ENCODE data around the gene CD99L2.

CD99L2 gene

GRCh38 chrX:150761176-150761818 is 137.2 kb downstream of the CD99L2 start:
- ChIA-PET POLR2A (no interaction called here), CTCF (interaction anchor here (1.3 to 2.4 kb wide), 2 partner anchors 11 to 320 kb away, joined by 3 to 14 read pairs; no protein-coding TSS in a partner anchor)
- no peak for TF ChIP-seq CTCF (IDR thresholded peaks at IDR 0.05; ENCODE audit: control extremely low read depth, extremely low read depth, low read depth, missing control alignments)
- DNase-seq (ENCODE audit: extremely low spot score): no peak

GRCh38 chrX:150759568-150760416 is 138.7 kb downstream of the CD99L2 start:
- POLR2A ChIA-PET: no interaction called here
- CTCF ChIA-PET: no interaction called here
- TF ChIP-seq CTCF (IDR thresholded peaks at IDR 0.05; ENCODE audit: control extremely low read depth, extremely low read depth, low read depth, missing control alignments): no peak
- DNase-seq (ENCODE audit: extremely low spot score): no peak

GRCh38 chrX:150757371-150757770 is 141.1 kb downstream of the CD99L2 start:
- CTCF ChIA-PET: interaction anchor here (1.4 kb wide), 1 partner anchor 15 kb away, joined by 4 read pairs; no protein-coding TSS in a partner anchor

GRCh38 chrX:150753968-150754367 is 144.5 kb downstream of the CD99L2 start:
- ChIA-PET CTCF (interaction anchor here (1.0 to 1.4 kb wide), 2 partner anchors 17 to 18 kb away, joined by 3 to 4 read pairs; no protein-coding TSS in a partner anchor), POLR2A (no interaction called here)
- no peak for TF ChIP-seq CTCF (IDR thresholded peaks at IDR 0.05; ENCODE audit: control extremely low read depth, extremely low read depth, low read depth, missing control alignments)
- no peak for DNase-seq (ENCODE audit: extremely low spot score)

More at GRCh38 chrX:150757371-150757770, 141.1 kb downstream of the CD99L2 start:
- TF ChIP-seq CTCF (IDR thresholded peaks at IDR 0.05; ENCODE audit: control extremely low read depth, extremely low read depth, low read depth, missing control alignments): no peak
- no peak for DNase-seq (ENCODE audit: extremely low spot score)
- POLR2A ChIA-PET: no interaction called here

GRCh38 chrX:150753357-150753756 is 145.1 kb downstream of the CD99L2 start:
- DNase-seq (ENCODE audit: extremely low spot score): no peak
- ChIA-PET CTCF (no interaction called here), POLR2A (no interaction called here)
- no peak for TF ChIP-seq CTCF (IDR thresholded peaks at IDR 0.05; ENCODE audit: control extremely low read depth, extremely low read depth, low read depth, missing control alignments)

GRCh38 chrX:150752124-150752523 is 146.3 kb downstream of the CD99L2 start:
- ChIA-PET POLR2A (interaction anchor here (0.7 kb wide), 1 partner anchor 209 kb away, joined by 10 read pairs; no protein-coding TSS in a partner anchor), CTCF (interaction anchor here (3.0 kb wide), 1 partner anchor 20 kb away, joined by 9 read pairs; no protein-coding TSS in a partner anchor)
- no peak for TF ChIP-seq CTCF (IDR thresholded peaks at IDR 0.05; ENCODE audit: control extremely low read depth, extremely low read depth, low read depth, missing control alignments)
- DNase-seq (ENCODE audit: extremely low spot score): no peak

All from GM10248 (cell line).